ENCODE data around the gene PDE11A.

- no peak for TF ChIP-seq EZH2 (IDR thresholded peaks at IDR 0.05; ENCODE audit: insufficient read depth, poor library complexity, severe bottlenecking)
- TF ChIP-seq EZH2phosphoT487 (IDR thresholded peaks at IDR 0.05; ENCODE audit: insufficient read depth, low read depth), result no peak
Measured at GRCh38 chr2:177756336-177756735, 316.2 kb downstream of the PDE11A start.

All from GM23248 (cell line).